Thyroid gland (tissue), 4 donors: ENCODE measurements around the gene PGA4. TPM values are rescaled to one million over a fixed set of nuclear protein-coding genes. Genes with fewer than 3 reads are reported as not detected.

ENCODE experiments used
- DNase-seq, 2 donors: peaks; one replicate each; pipeline ENCODE4 v3.0.0-alpha.2; 2019
- H3K27ac ChIP-seq, 3 donors: fragments of 200-600 bp; sonication (generic); 1 replicate in 2 of 3; 2 replicates in 1 of 3; pipeline ENCODE4 v1.5.1; 2016 to 2019; ENCODE audit warnings: mild to moderate bottlenecking in 1 of 3, moderate library complexity in 1 of 3
- H3K27me3 ChIP-seq: fragments of 200-600 bp; sonication (generic); one replicate; pipeline ENCODE4 v1.5.1; 2019
- H3K36me3 ChIP-seq, 2 donors: fragments of 200-600 bp; sonication (generic); one replicate each; pipeline ENCODE4 v1.5.1; 2016 to 2019
- H3K4me1 ChIP-seq, 2 donors: fragments of 200-600 bp; sonication (generic); one replicate each; pipeline ENCODE4 v1.5.1; 2017 to 2019
- H3K4me3 ChIP-seq, 3 donors: fragments of 200-600 bp; sonication (generic); replicated peaks in 1 of 3; 1 replicate in 2 of 3; 2 replicates in 1 of 3; pipeline ENCODE4 v1.5.1; 2016; ENCODE audit warnings: mild to moderate bottlenecking in 1 of 3
- H3K9me3 ChIP-seq: fragments of 200-600 bp; sonication (generic); one replicate; pipeline ENCODE4 v1.5.1; 2017
- CTCF ChIP-seq, 6 experiments: fragments of 200-600 bp in 3 of 6; fragments of 450-650 bp in 3 of 6; sonication (generic) in 3 of 6; IDR thresholded peaks; one replicate each; pipeline ENCODE4 v1.5.1; 2016 to 2019; ENCODE audit warnings: antibody characterized with exemption in 6 of 6, mild to moderate bottlenecking in 2 of 6, inconsistent platforms in 1 of 6, moderate library complexity in 1 of 6
- POLR2A ChIP-seq, 2 donors: fragments of 450-650 bp; IDR thresholded peaks; one replicate each; pipeline ENCODE4 v1.6.1; 2017; ENCODE audit warnings: antibody characterized with exemption in 2 of 2, mild to moderate bottlenecking in 2 of 2, moderate library complexity in 1 of 2
- WGBS, 2 donors: methylation state at CpG; one replicate each; pipeline ENCODE4 v1.1.5; 2017; 5-methylcytosine and 5-hydroxymethylcytosine counted together
- intact Hi-C: fragments of 100-400 bp; cut with DNase I; formaldehyde crosslinking; loops from one replicate; pipeline ENCODE4 v1.15.1; 2023
- total RNA-seq, 4 donors: library from RNA; depleted of rRNA; stranded (reverse); fragments of >200 nt; gene quantifications; one replicate each; pipeline ENCODE4 v1.2.3, GENCODE V29; 2016

Gene PGA4
- total RNA-seq, 4 donors from 2014 or later = 4.6 to 8.1 TPM; not detected in 2

GRCh38 chr11:61274084-61274483 is 51.9 kb downstream of the PGA4 start:
- TF ChIP-seq POLR2A (IDR thresholded peaks at IDR 0.05) (no peak), CTCF (IDR thresholded peaks at IDR 0.05) (no peak)
- whole genome bisulfite sequencing, 2 donors = 62 to 81% methylated on average over 4 of the region's 4 CpGs

DNA sequence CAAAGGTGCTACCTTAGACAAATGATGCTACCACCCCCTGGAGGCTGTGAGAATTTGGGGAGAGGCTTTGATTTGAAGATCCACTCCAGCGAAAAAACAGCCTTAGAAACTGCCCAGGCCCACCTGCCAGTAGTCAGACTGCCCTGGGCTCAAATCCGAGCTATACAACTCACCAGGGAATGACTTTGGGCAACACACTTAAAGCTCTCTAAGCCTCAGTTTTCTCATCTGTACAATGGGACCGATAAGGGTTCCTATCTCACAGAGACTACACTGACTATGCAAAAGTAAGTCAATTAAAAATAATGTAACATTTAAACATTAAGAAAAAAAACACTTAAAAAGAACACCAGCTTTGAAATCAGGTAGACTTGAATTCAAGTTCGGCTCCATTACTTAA is 53.0 kb downstream of the PGA4 start:
- H3K4me1 ChIP-seq = peaks cover 18 to 33% of the 10 kb centered on the region in 2 donors
- H3K27me3 ChIP-seq = no peaks in the 10 kb centered on the region
- no peak for TF ChIP-seq CTCF (IDR thresholded peaks at IDR 0.05)
- 93% methylated on average over 4 of the region's 4 CpGs for whole genome bisulfite sequencing, 2 donors
- H3K36me3 ChIP-seq = no peaks in the 10 kb centered on the region
- no peak for DNase-seq
- H3K27ac ChIP-seq = no peak overlapping the region
- intact Hi-C loops = no loop called here
- H3K4me3 ChIP-seq = no peak overlapping the region
- H3K9me3 ChIP-seq = no peaks in the 10 kb centered on the region

More at GRCh38 chr11:61274084-61274483, 51.9 kb downstream of the PGA4 start:
- no peak overlapping the region for H3K4me3 ChIP-seq
- H3K27me3 ChIP-seq = no peaks in the 10 kb centered on the region
- DNase-seq = no peak
- peaks cover 18 to 33% of the 10 kb centered on the region in 2 donors for H3K4me1 ChIP-seq
- peak overlapping the region; percentile 1 to 65 (median 40) for H3K27ac ChIP-seq
- intact Hi-C loops = no loop called here
- H3K9me3 ChIP-seq = no peaks in the 10 kb centered on the region
- no peaks in the 10 kb centered on the region for H3K36me3 ChIP-seq

DNA sequence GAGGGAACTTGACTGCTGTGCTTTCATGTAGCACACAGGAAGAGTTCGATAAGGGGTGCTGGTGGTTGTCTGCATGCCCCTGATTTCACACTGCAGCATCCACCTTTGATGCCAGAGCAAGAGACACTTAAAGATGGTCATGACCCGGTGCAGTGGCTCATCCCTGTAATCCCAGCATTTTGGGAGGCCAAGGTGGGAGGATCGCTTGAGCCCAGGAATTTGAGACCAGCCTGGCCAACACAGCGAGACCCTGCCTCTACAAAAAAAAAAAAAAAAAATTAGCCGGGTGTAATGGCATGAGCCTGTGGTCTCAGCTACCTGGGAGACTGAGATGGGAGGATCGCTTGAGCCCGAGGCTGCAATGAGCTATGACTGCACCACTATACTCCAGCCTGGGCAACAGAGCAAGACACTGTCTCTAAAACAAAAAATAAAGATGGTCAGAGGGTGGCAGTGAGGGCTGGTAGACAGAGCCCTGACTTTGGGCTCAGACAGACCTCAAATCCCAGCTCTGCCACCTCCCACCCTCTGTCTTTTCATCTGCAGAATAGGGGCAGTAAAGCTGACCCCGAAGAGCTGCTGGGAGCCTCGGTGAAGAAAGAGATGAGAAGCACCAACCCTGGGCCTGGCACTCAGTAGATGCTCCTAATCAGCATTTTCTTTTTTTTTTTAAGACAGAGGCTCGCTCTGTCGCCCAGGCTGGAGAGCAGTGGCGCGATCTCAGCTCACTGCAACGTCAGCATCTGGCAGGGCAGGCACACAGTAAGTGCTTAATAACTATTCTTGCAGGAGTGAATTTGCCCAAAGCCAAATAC is 55.2 kb downstream of the PGA4 start:
- no peak overlapping the region for H3K27ac ChIP-seq
- intact Hi-C loops = no loop called here
- no peaks in the 10 kb centered on the region for H3K9me3 ChIP-seq
- no peaks in the 10 kb centered on the region for H3K36me3 ChIP-seq
- no peak for TF ChIP-seq CTCF (IDR thresholded peaks at IDR 0.05)
- no peak for TF ChIP-seq POLR2A (IDR thresholded peaks at IDR 0.05)
- H3K4me1 ChIP-seq = peaks cover 18 to 37% of the 10 kb centered on the region in 2 donors
- whole genome bisulfite sequencing, 2 donors = 83 to 86% methylated on average over 14 of the region's 14 CpGs
- no peak for DNase-seq
- H3K4me3 ChIP-seq = no peak overlapping the region
- no peaks in the 10 kb centered on the region for H3K27me3 ChIP-seq

DNA sequence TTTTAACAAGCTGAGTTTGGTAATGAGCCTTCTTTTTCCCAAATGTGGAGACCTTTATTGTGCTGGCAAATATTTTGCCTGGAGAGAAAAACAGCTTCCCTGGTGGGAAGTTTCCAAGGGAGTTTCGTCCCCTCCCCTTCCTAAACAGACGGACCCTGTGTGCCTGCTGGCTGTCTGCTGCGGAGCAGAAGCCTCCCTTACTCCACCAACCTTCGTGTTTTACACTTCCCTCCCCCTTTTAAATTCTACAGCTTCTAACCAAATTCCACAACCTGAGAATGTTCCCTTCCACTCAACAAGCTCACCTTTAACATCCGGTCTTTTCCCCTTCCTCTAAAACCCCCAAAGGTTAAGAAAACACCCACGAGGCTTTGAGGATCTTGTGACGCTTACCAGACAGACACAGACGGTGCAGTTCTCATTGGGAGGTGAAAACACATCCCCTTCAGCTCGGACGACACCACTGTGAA is 55.9 kb downstream of the PGA4 start:
- DNase-seq = no peak
- Histone ChIP-seq H3K4me3 (no peak overlapping the region), H3K27ac (no peak overlapping the region), H3K9me3 (no peaks in the 10 kb centered on the region), H3K27me3 (no peaks in the 10 kb centered on the region), H3K36me3 (no peaks in the 10 kb centered on the region), H3K4me1 (peaks cover 18 to 37% of the 10 kb centered on the region in 2 donors)
- intact Hi-C loops = no loop called here
- TF ChIP-seq POLR2A (IDR thresholded peaks at IDR 0.05) = no peak
- TF ChIP-seq CTCF (IDR thresholded peaks at IDR 0.05) = no peak
- 71 to 79% methylated on average over 10 of the region's 10 CpGs for WGBS, 2 donors

DNA sequence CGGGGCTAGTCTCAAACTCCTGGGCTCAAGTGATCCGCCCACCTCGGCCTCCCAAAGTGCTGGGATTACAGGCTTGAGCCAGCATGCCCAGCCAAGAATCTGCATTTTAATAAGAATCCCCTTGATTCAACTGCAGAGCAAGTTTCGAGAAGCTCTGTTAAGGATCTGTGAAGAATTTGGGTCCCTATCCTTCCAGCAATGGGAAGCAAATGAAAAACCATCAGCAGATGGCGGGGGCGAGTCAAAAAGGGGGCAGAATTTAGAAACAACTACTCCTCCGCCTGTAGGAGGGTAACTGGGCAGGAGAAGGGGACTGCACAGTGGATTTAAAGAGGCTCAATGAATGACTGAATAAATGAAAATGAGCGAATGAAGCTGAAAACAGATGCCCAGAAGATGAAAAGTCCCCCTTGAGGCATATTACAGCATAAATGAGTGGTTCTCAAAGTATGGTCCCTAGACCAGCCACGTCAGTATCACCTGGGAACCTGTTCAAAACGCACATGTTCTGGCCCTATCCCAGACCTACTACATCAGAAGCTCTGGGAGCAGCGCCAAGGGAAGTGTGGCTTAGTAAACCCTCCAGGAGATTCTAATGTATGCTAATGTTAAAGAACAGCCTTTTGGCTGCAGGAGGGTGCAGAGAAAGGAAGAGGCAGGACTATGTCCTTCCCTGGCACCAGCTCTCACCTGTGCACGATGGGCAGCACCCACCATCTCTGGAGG is 58.0 kb downstream of the PGA4 start:
- Histone ChIP-seq H3K36me3 (no peaks in the 10 kb centered on the region), H3K27ac (no peak overlapping the region), H3K4me3 (no peak overlapping the region), H3K9me3 (no peaks in the 10 kb centered on the region), H3K4me1 (peaks cover 9 to 18% of the 10 kb centered on the region in 2 donors), H3K27me3 (no peaks in the 10 kb centered on the region)
- TF ChIP-seq CTCF (IDR thresholded peaks at IDR 0.05) (no peak), POLR2A (IDR thresholded peaks at IDR 0.05) (no peak)
- 66 to 72% methylated on average over 12 of the region's 12 CpGs for WGBS, 2 donors
- intact Hi-C loops = no loop called here
- DNase-seq = peak; percentile 55 to 68
